Osteocyte (in vitro differentiated cells): ENCODE data around the gene HORMAD1. TPM values are rescaled to one million over a fixed set of nuclear protein-coding genes. Genes with fewer than 3 reads are reported as not detected.

Source experiments
- DNase-seq: peaks from one replicate; pipeline ENCODE4 v3.0.0; 2021; ENCODE audit warnings: mixed read lengths; ENCODE audit not compliant: unreplicated experiment; ENCODE audit errors: extremely low spot score
- H3K27ac Mint-ChIP-seq: one replicate; pipeline ENCODE4 v1.8.0; 2021; ENCODE audit warnings: mild to moderate bottlenecking, mixed read lengths; ENCODE audit not compliant: unreplicated experiment
- H3K27me3 Mint-ChIP-seq: one replicate; pipeline ENCODE4 v1.8.0; 2021; ENCODE audit warnings: mixed read lengths; ENCODE audit not compliant: unreplicated experiment
- H3K36me3 Mint-ChIP-seq: one replicate; pipeline ENCODE4 v1.8.0; 2021; ENCODE audit warnings: mixed read lengths; ENCODE audit not compliant: unreplicated experiment
- H3K4me1 Mint-ChIP-seq: one replicate; pipeline ENCODE4 v1.8.0; 2021; ENCODE audit warnings: mixed read lengths; ENCODE audit not compliant: unreplicated experiment
- H3K4me3 Mint-ChIP-seq: one replicate; pipeline ENCODE4 v1.8.0; 2021; ENCODE audit warnings: mild to moderate bottlenecking, moderate library complexity, mixed read lengths; ENCODE audit not compliant: unreplicated experiment
- H3K9me3 Mint-ChIP-seq: one replicate; pipeline ENCODE4 v1.8.0; 2021; ENCODE audit warnings: mixed read lengths; ENCODE audit not compliant: unreplicated experiment
- CTCF ChIP-seq: fragments of 200-600 bp; sonication (generic); IDR thresholded peaks from 2 replicates; pipeline ENCODE4 v1.5.0; 2021; ENCODE audit warnings: antibody characterized with exemption, mild to moderate bottlenecking, moderate library complexity
- total RNA-seq: library from RNA; stranded (reverse); gene quantifications from 2 replicates; pipeline ENCODE4 v1.2.1, GENCODE V29; 2021

The HORMAD1 gene
- total RNA-seq, 1 donor from 2014 or later: not detected

- H3K36me3 Mint-ChIP-seq: peaks cover 40% of the 10 kb centered on the region
- H3K27me3 Mint-ChIP-seq: no peaks in the 10 kb centered on the region
- no peak overlapping the region for H3K4me3 Mint-ChIP-seq
- no peaks in the 10 kb centered on the region for H3K9me3 Mint-ChIP-seq
- no peaks in the 10 kb centered on the region for H3K4me1 Mint-ChIP-seq
- H3K27ac Mint-ChIP-seq: no peak overlapping the region
- no peak for DNase-seq
- no peak for TF ChIP-seq CTCF
These were observed 31.9 kb downstream of the HORMAD1 start for GRCh38 chr1:150688763-150689162.

- no peak for TF ChIP-seq CTCF
- DNase-seq: no peak
- no peaks in the 10 kb centered on the region for H3K9me3 Mint-ChIP-seq
- H3K4me3 Mint-ChIP-seq: no peak overlapping the region
- no peaks in the 10 kb centered on the region for H3K27me3 Mint-ChIP-seq
- no peak overlapping the region for H3K27ac Mint-ChIP-seq
- H3K36me3 Mint-ChIP-seq: peaks cover 24% of the 10 kb centered on the region
- no peaks in the 10 kb centered on the region for H3K4me1 Mint-ChIP-seq
These were observed 34.4 kb downstream of the HORMAD1 start for GRCh38 chr1:150686275-150686674.

GRCh38 chr1:150683914-150684313 is 36.8 kb downstream of the HORMAD1 start:
- H3K4me1 Mint-ChIP-seq: no peaks in the 10 kb centered on the region
- no peak for TF ChIP-seq CTCF
- peaks cover 19% of the 10 kb centered on the region for H3K36me3 Mint-ChIP-seq
- H3K27ac Mint-ChIP-seq: no peak overlapping the region
- no peak for DNase-seq
- no peaks in the 10 kb centered on the region for H3K9me3 Mint-ChIP-seq
- no peak overlapping the region for H3K4me3 Mint-ChIP-seq
- H3K27me3 Mint-ChIP-seq: no peaks in the 10 kb centered on the region

- Mint-ChIP-seq H3K27ac (no peak overlapping the region), H3K9me3 (no peaks in the 10 kb centered on the region), H3K4me3 (no peak overlapping the region)
These were observed 41.7 kb downstream of the HORMAD1 start for GRCh38 chr1:150678988-150679387.

GRCh38 chr1:150674881-150675280 is 45.8 kb downstream of the HORMAD1 start:
- TF ChIP-seq CTCF: no peak
- H3K9me3 Mint-ChIP-seq: no peaks in the 10 kb centered on the region
- H3K27me3 Mint-ChIP-seq: no peaks in the 10 kb centered on the region
- H3K4me1 Mint-ChIP-seq: peaks cover 1% of the 10 kb centered on the region
- H3K27ac Mint-ChIP-seq: no peak overlapping the region
- peaks cover 8% of the 10 kb centered on the region for H3K36me3 Mint-ChIP-seq
- H3K4me3 Mint-ChIP-seq: no peak overlapping the region
- DNase-seq: no peak

More at GRCh38 chr1:150678988-150679387, 41.7 kb downstream of the HORMAD1 start:
- H3K4me1 Mint-ChIP-seq: peaks cover 1% of the 10 kb centered on the region
- H3K36me3 Mint-ChIP-seq: peaks cover 9% of the 10 kb centered on the region
- H3K27me3 Mint-ChIP-seq: no peaks in the 10 kb centered on the region
- no peak for DNase-seq
- no peak for TF ChIP-seq CTCF
